HFF-Myc (cell line): ENCODE measurements around the gene YWHAE.
"Not testable (repeated sequence)": the region's sequence is repeated elsewhere in the genome, so short reads cannot be mapped to it uniquely, and the experiment has no call there.

ENCODE experiments used
- DNase-seq: peaks from one replicate; pipeline ENCODE4 v3.0.0-alpha.2; 2011; ENCODE audit warnings: low read depth; ENCODE audit errors: extremely low read depth
- H3K4me3 ChIP-seq: replicated peaks from 2 replicates; pipeline ENCODE4 v1.5.1; 2011; ENCODE audit warnings: low read depth, mild to moderate bottlenecking, control low read depth, low read length
- CTCF ChIP-seq: IDR thresholded peaks from 2 replicates; pipeline ENCODE4 v1.5.1; 2012; ENCODE audit warnings: mild to moderate bottlenecking, low read depth, low read length, control low read depth; ENCODE audit errors: missing control alignments

The YWHAE gene

GRCh38 chr17:1379930-1380313 lies 20.1 kb downstream of the YWHAE start:
- DNase-seq, result no peak
- no peak for TF ChIP-seq CTCF
- no peak overlapping the region for H3K4me3 ChIP-seq

- H3K4me3 ChIP-seq, result no peak overlapping the region
- no peak for DNase-seq
- TF ChIP-seq CTCF, result no peak
Measured at GRCh38 chr17:1379208-1379929, 20.7 kb downstream of the YWHAE start.

- H3K4me3 ChIP-seq, DNase-seq: not testable (repeated sequence)
Measured at GRCh38 chr17:1378476-1378860, 21.6 kb downstream of the YWHAE start.

- TF ChIP-seq CTCF, result no peak
- DNase-seq, result no peak
- no peak overlapping the region for H3K4me3 ChIP-seq
Measured at GRCh38 chr17:1377334-1377733, 22.7 kb downstream of the YWHAE start.

- no peak for TF ChIP-seq CTCF
- H3K4me3 ChIP-seq, result no peak overlapping the region
- DNase-seq, result no peak
Measured at GRCh38 chr17:1376061-1376460, 24.0 kb downstream of the YWHAE start.

- DNase-seq, result no peak
- no peak for TF ChIP-seq CTCF
Measured at GRCh38 chr17:1375615-1376014, 24.4 kb downstream of the YWHAE start.

GRCh38 chr17:1374431-1375177 lies 25.4 kb downstream of the YWHAE start:
- no peak for DNase-seq
- no peak overlapping the region for H3K4me3 ChIP-seq
- TF ChIP-seq CTCF, result no peak

More at GRCh38 chr17:1375615-1376014, 24.4 kb downstream of the YWHAE start:
- no peak overlapping the region for H3K4me3 ChIP-seq
